GM23338 (cell line): ENCODE data around the gene UBAC2.

Experiments used
- EZH2 ChIP-seq: fragments of 200-600 bp; sonication (generic); IDR thresholded peaks from one replicate; pipeline ENCODE4 v1.8.0; 2017; ENCODE audit warnings: antibody characterized with exemption, mild to moderate bottlenecking, low read depth; ENCODE audit not compliant: unreplicated experiment
- EZH2phosphoT487 ChIP-seq: fragments of 200-600 bp; sonication (generic); IDR thresholded peaks from one replicate; pipeline ENCODE4 v1.8.1; 2018; ENCODE audit warnings: antibody characterized with exemption; ENCODE audit not compliant: unreplicated experiment
- POLR2AphosphoS5 ChIP-seq: IDR thresholded peaks from 2 replicates; pipeline ENCODE4 v1.6.1; 2016; ENCODE audit warnings: antibody characterized with exemption, low read depth
- ZNF114 ChIP-seq: fragments of 250-450 bp; sonication (Bioruptor Pico); IDR thresholded peaks from 2 replicates; pipeline ENCODE4 v1.5.0; 2020; ENCODE audit warnings: mild to moderate bottlenecking, moderate library complexity
- ZNF331 ChIP-seq: fragments of 250-450 bp; sonication (Bioruptor Pico); IDR thresholded peaks from 2 replicates; pipeline ENCODE4 v1.5.0; 2020; ENCODE audit warnings: low read depth, mild to moderate bottlenecking, moderate library complexity
- TF ChIP-seq, protein P1 (sequence below), 2 experiments: fragments of 200-600 bp in 1 of 2; sonication (generic) in 1 of 2; conservative IDR thresholded peaks; 2 replicates each; pipeline versions ENCODE4 v1.5.1 to v1.6.1; 2016 to 2017; ENCODE audit warnings: antibody characterized with exemption in 2 of 2, low read depth in 2 of 2, mild to moderate bottlenecking in 2 of 2, moderate library complexity in 1 of 2
- TF ChIP-seq, protein P2 (sequence below): IDR thresholded peaks from one replicate; pipeline ENCODE4 v1.6.1; 2018; ENCODE audit warnings: antibody characterized with exemption; ENCODE audit not compliant: unreplicated experiment

DNA sequence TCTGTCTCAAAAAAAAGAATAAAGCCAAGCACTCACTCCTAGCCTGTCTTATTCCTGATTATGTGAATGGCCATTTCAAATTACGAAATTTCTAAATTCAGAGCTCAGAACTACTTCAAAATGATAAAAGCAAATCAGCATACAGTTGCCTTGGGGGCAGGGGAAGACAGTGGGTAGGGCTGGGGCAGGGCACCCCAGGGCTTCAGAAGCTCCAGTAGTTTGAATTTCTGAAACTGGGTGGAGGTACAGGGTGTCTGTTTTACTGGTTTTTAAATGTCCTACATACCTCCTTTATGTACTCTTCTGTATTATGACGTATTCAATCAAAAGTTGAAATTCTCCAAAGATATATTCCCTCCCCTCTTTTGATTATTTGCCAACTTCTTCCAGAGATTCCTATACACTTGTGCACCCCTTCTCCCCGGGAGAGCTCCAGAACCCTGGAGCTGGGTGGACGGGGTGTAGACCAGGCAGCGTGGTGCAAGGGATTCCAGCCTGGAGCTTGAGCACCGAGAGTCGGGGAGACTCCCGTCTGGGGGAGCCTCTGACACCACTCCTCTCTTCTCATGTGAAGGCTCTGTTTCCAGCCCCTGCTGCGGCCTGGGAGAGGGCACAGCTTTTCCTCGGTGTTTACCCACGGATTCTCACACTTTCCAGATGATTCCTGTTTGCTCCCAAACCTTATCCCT is 191.3 kb downstream of the UBAC2 start:
- TF ChIP-seq, protein P1, sequence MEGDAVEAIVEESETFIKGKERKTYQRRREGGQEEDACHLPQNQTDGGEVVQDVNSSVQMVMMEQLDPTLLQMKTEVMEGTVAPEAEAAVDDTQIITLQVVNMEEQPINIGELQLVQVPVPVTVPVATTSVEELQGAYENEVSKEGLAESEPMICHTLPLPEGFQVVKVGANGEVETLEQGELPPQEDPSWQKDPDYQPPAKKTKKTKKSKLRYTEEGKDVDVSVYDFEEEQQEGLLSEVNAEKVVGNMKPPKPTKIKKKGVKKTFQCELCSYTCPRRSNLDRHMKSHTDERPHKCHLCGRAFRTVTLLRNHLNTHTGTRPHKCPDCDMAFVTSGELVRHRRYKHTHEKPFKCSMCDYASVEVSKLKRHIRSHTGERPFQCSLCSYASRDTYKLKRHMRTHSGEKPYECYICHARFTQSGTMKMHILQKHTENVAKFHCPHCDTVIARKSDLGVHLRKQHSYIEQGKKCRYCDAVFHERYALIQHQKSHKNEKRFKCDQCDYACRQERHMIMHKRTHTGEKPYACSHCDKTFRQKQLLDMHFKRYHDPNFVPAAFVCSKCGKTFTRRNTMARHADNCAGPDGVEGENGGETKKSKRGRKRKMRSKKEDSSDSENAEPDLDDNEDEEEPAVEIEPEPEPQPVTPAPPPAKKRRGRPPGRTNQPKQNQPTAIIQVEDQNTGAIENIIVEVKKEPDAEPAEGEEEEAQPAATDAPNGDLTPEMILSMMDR (conservative IDR thresholded peaks at IDR 0.05; ENCODE audit: low read depth in 2 of 2), result no peak
- TF ChIP-seq EZH2, result no peak
- TF ChIP-seq POLR2AphosphoS5, result no peak
- TF ChIP-seq EZH2phosphoT487, result no peak
- no peak for TF ChIP-seq ZNF331
- TF ChIP-seq, protein P2, sequence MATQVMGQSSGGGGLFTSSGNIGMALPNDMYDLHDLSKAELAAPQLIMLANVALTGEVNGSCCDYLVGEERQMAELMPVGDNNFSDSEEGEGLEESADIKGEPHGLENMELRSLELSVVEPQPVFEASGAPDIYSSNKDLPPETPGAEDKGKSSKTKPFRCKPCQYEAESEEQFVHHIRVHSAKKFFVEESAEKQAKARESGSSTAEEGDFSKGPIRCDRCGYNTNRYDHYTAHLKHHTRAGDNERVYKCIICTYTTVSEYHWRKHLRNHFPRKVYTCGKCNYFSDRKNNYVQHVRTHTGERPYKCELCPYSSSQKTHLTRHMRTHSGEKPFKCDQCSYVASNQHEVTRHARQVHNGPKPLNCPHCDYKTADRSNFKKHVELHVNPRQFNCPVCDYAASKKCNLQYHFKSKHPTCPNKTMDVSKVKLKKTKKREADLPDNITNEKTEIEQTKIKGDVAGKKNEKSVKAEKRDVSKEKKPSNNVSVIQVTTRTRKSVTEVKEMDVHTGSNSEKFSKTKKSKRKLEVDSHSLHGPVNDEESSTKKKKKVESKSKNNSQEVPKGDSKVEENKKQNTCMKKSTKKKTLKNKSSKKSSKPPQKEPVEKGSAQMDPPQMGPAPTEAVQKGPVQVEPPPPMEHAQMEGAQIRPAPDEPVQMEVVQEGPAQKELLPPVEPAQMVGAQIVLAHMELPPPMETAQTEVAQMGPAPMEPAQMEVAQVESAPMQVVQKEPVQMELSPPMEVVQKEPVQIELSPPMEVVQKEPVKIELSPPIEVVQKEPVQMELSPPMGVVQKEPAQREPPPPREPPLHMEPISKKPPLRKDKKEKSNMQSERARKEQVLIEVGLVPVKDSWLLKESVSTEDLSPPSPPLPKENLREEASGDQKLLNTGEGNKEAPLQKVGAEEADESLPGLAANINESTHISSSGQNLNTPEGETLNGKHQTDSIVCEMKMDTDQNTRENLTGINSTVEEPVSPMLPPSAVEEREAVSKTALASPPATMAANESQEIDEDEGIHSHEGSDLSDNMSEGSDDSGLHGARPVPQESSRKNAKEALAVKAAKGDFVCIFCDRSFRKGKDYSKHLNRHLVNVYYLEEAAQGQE, result no peak
- no peak for TF ChIP-seq ZNF114 (CRISPR knock-in tag)
